ENCODE data around the gene UPK3BL1. TPM values are rescaled to one million over a fixed set of nuclear protein-coding genes. Genes with fewer than 3 reads are reported as not detected.
"Not testable (repeated sequence)": the region's sequence is repeated elsewhere in the genome, so short reads cannot be mapped to it uniquely, and the experiment has no call there.

The UPK3BL1 gene
- total and polyA plus RNA-seq, 2 of the 4 experiments (the other 2 are of a cell fraction) = 1.6 to 21.1 TPM

GRCh38 chr7:102635354-102635753, 7.2 kb downstream of the UPK3BL1 start:
- H3K4me3 ChIP-seq (ENCODE audit: insufficient read depth, low read depth, low read length); H2BK20ac ChIP-seq (ENCODE audit: low read depth, low read length); H3K9ac ChIP-seq (ENCODE audit: low read depth, low read length); H3K4me1 ChIP-seq (ENCODE audit: control insufficient read depth, insufficient read depth, low read length); H4K5ac ChIP-seq (ENCODE audit: low read depth, low read length); DNase-seq; intact Hi-C loops (cut with micrococcal nuclease); H3K27ac ChIP-seq (ENCODE audit: insufficient read depth, low read length); H3K56ac ChIP-seq (ENCODE audit: extremely low read depth, insufficient read depth, low read length); H2BK15ac ChIP-seq (ENCODE audit: low read depth, low read length); H4K91ac ChIP-seq (ENCODE audit: insufficient read depth, low read depth, low read length); BruUV-seq (replicated peaks); H3K14ac ChIP-seq (replicated peaks; ENCODE audit: low read depth, low read length); H2BK120ac ChIP-seq (ENCODE audit: low read depth, low read length); H4K20me1 ChIP-seq (ENCODE audit: insufficient read depth, low read length); H4K8ac ChIP-seq (ENCODE audit: low read depth in 2 of 2, low read length in 2 of 2); H3K36me3 ChIP-seq (ENCODE audit: control insufficient read depth, insufficient read depth, low read length); dilution Hi-C loops (cut with HindIII; ENCODE audit: low sequenced_read_pairs, unreplicated experiment); in situ Hi-C loops (cut with MboI; ENCODE audit: low sequenced_read_pairs); H3K9me3 ChIP-seq (ENCODE audit: control insufficient read depth, insufficient read depth, low read length); H3K23ac ChIP-seq (ENCODE audit: low read depth, low read length); H3K18ac ChIP-seq (ENCODE audit: low read depth, low read length); H3K9me1 ChIP-seq (ENCODE audit: insufficient read depth, low read length); H2BK5ac ChIP-seq (ENCODE audit: low read depth, low read length, poor library complexity, severe bottlenecking); CTCF ChIA-PET; H3K27me3 ChIP-seq (ENCODE audit: control insufficient read depth, insufficient read depth, low read length); ATAC-seq (ENCODE audit: low read depth); H3K4me2 ChIP-seq (ENCODE audit: low read depth, low read length); POLR2A ChIA-PET (ENCODE audit: unreplicated experiment); H2AK5ac ChIP-seq (ENCODE audit: low read depth, low read length); H3K4ac ChIP-seq (ENCODE audit: low read depth, low read length); H3K79me1 ChIP-seq (ENCODE audit: low read depth in 1 of 2, low read length in 2 of 2); H2AK9ac ChIP-seq (replicated peaks; ENCODE audit: low read depth, low read length, poor library complexity); H2AFZ ChIP-seq (replicated peaks; ENCODE audit: low read length, poor library complexity): not testable (repeated sequence)
- WGBS, 2 experiments (ENCODE audit: extremely low coverage in 2 of 2, insufficient read length in 1 of 2) = no CpG with 5 or more reads among the region's 5 CpGs

- BruUV-seq (replicated peaks); intact Hi-C loops (cut with micrococcal nuclease); H4K8ac ChIP-seq (ENCODE audit: low read depth in 2 of 2, low read length in 2 of 2); H2AFZ ChIP-seq (replicated peaks; ENCODE audit: low read length, poor library complexity); H2AK9ac ChIP-seq (replicated peaks; ENCODE audit: low read depth, low read length, poor library complexity); H3K9me1 ChIP-seq (ENCODE audit: insufficient read depth, low read length); H3K23ac ChIP-seq (ENCODE audit: low read depth, low read length); H3K27me3 ChIP-seq (ENCODE audit: control insufficient read depth, insufficient read depth, low read length); H3K36me3 ChIP-seq (ENCODE audit: control insufficient read depth, insufficient read depth, low read length); H3K4me1 ChIP-seq (ENCODE audit: control insufficient read depth, insufficient read depth, low read length); H2BK20ac ChIP-seq (ENCODE audit: low read depth, low read length); H4K91ac ChIP-seq (ENCODE audit: insufficient read depth, low read depth, low read length); POLR2A ChIA-PET (ENCODE audit: unreplicated experiment); H3K56ac ChIP-seq (ENCODE audit: extremely low read depth, insufficient read depth, low read length); CTCF ChIA-PET; H3K9me3 ChIP-seq (ENCODE audit: control insufficient read depth, insufficient read depth, low read length); H3K4me2 ChIP-seq (ENCODE audit: low read depth, low read length); H3K18ac ChIP-seq (ENCODE audit: low read depth, low read length); ATAC-seq (ENCODE audit: low read depth); in situ Hi-C loops (cut with MboI; ENCODE audit: low sequenced_read_pairs); H3K14ac ChIP-seq (replicated peaks; ENCODE audit: low read depth, low read length); dilution Hi-C loops (cut with HindIII; ENCODE audit: low sequenced_read_pairs, unreplicated experiment); H4K5ac ChIP-seq (ENCODE audit: low read depth, low read length); H2AK5ac ChIP-seq (ENCODE audit: low read depth, low read length); DNase-seq; H3K4me3 ChIP-seq (ENCODE audit: insufficient read depth, low read depth, low read length); H4K20me1 ChIP-seq (ENCODE audit: insufficient read depth, low read length); H2BK5ac ChIP-seq (ENCODE audit: low read depth, low read length, poor library complexity, severe bottlenecking); H3K9ac ChIP-seq (ENCODE audit: low read depth, low read length); H3K4ac ChIP-seq (ENCODE audit: low read depth, low read length); H3K27ac ChIP-seq (ENCODE audit: insufficient read depth, low read length); H2BK120ac ChIP-seq (ENCODE audit: low read depth, low read length); H3K79me1 ChIP-seq (ENCODE audit: low read depth in 1 of 2, low read length in 2 of 2); H2BK15ac ChIP-seq (ENCODE audit: low read depth, low read length): not testable (repeated sequence)
- WGBS, 2 experiments (ENCODE audit: extremely low coverage in 2 of 2, insufficient read length in 1 of 2) = no CpG with 5 or more reads among the region's 6 CpGs
Measured at GRCh38 chr7:102634299-102634698, 8.3 kb downstream of the UPK3BL1 start.

All from IMR-90 (cell line).